DND-41 (cell line): Measurements from ENCODE around the gene CNIH2.
A peak's percentile ranks its signal among the peaks of the same experiment; 100 is the strongest.

ENCODE experiments used
- ATAC-seq: fragments of 200-7000 bp; cut with Tn5 transposase; 3 replicates; pipeline ENCODE4 v1.9.1; 2021; ENCODE audit warnings: low read depth; ENCODE audit not compliant: insufficient read depth
- DNase-seq: peaks from one replicate; pipeline ENCODE4 v3.0.0-alpha.2; 2020
- H2AFZ ChIP-seq: 2 replicates; pipeline ENCODE4 v1.6.0; 2012; ENCODE audit warnings: low read depth, low read length
- H3K27ac ChIP-seq: 2 replicates; pipeline ENCODE4 v1.5.1; 2012; ENCODE audit warnings: low read length, inconsistent platforms
- H3K27me3 ChIP-seq: fragments of 200-600 bp; sonication (generic); 2 replicates; pipeline ENCODE4 v1.6.0; 2012; ENCODE audit warnings: low read length, mild to moderate bottlenecking, inconsistent platforms; ENCODE audit not compliant: insufficient read depth, poor library complexity
- H3K36me3 ChIP-seq: 2 replicates; pipeline ENCODE4 v1.5.1; 2012; ENCODE audit warnings: low read length, inconsistent platforms; ENCODE audit not compliant: insufficient read depth
- H3K4me1 ChIP-seq: 2 replicates; pipeline ENCODE4 v1.5.1; 2012; ENCODE audit warnings: mild to moderate bottlenecking, low read length; ENCODE audit not compliant: insufficient read depth
- H3K4me2 ChIP-seq: 2 replicates; pipeline ENCODE4 v1.6.0; 2012; ENCODE audit warnings: mild to moderate bottlenecking, moderate library complexity, low read length, inconsistent platforms; ENCODE audit not compliant: insufficient read depth
- H3K4me3 ChIP-seq, 2 experiments: fragments of 200-600 bp in 1 of 2; shearing (Covaris generic) in 1 of 2; 2 replicates each; pipeline ENCODE4 v1.5.1; 2012 to 2016; ENCODE audit warnings: inconsistent platforms in 2 of 2, low read length in 2 of 2, mild to moderate bottlenecking in 2 of 2, low read depth in 1 of 2, moderate library complexity in 1 of 2
- H3K79me2 ChIP-seq: 2 replicates; pipeline ENCODE4 v1.6.0; 2012; ENCODE audit warnings: low read length, inconsistent platforms; ENCODE audit not compliant: insufficient read depth
- H3K9ac ChIP-seq: 2 replicates; pipeline ENCODE4 v1.6.0; 2012; ENCODE audit warnings: low read depth, mild to moderate bottlenecking, inconsistent platforms, low read length, moderate library complexity
- H3K9me3 ChIP-seq: 2 replicates; pipeline ENCODE4 v1.5.1; 2012; ENCODE audit warnings: low read length, moderate library complexity, mild to moderate bottlenecking, inconsistent platforms; ENCODE audit not compliant: insufficient read depth, severe bottlenecking
- H4K20me1 ChIP-seq: 2 replicates; pipeline ENCODE4 v1.6.0; 2012; ENCODE audit warnings: low read length; ENCODE audit not compliant: insufficient read depth
- EZH2 ChIP-seq: IDR thresholded peaks from 3 replicates; pipeline ENCODE4 v1.6.1; 2012; ENCODE audit warnings: borderline replicate concordance, low read depth, mild to moderate bottlenecking, moderate library complexity, low read length, inconsistent platforms; ENCODE audit not compliant: severe bottlenecking
- TF ChIP-seq, protein P1 (sequence below): IDR thresholded peaks from 2 replicates; pipeline ENCODE4 v1.5.1; 2012; ENCODE audit warnings: borderline replicate concordance, low read length, moderate library complexity, mild to moderate bottlenecking; ENCODE audit not compliant: poor library complexity, severe bottlenecking; ENCODE audit errors: extremely low read depth

Gene CNIH2

DNA sequence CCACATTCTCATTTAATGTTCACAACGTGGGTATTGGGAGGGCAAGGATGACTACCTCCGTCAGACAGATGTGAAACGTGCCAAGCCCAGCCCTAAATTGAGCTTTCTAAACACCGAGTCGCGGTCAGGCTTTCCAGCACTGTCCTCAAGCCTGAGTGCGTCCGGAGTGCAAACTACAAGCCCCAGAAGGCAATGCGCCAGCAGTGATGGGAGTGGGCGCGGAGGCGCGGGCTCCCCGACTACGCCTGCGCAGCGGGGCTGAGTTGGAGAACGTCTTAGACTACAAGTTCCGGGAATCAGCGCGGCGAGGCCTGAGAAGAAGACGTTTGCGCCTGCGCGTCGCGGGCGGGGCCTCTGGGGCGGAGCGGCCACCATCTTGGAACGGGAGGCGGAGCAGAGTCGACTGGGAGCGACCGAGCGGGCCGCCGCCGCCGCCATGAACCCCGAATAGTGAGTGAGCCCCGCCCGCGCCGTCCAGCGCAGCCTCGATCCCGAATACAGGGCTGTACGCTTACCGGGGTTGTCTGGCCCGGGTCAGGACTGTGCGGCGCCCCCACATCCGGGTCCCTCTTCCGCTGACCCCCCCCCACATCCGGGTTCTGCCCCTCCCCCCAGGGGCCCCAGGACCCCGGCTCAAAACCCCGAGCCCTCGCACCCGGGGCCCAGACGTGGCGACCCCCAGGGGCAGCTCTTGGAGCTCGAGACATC, 9.6 kb upstream of the CNIH2 start, which contains the start of gene RAB1B:
Gene RAB1B (plus strand): TSS at position 396 of the 708 bp plus-strand sequence. CDS start 41 bp downstream, at position 437.
- ATAC-seq = peak; percentile 89
- Histone ChIP-seq H3K36me3 (peaks cover 63% of the 10 kb centered on the region), H3K4me1 (peaks cover 32% of the 10 kb centered on the region), H3K27me3 (no peaks in the 10 kb centered on the region), H3K27ac (peak within 1 kb of the TSS; percentile 96), H3K4me3 (peak within 1 kb of the TSS; percentile 96 to 100), H4K20me1 (peaks cover 45% of the 10 kb centered on the region), H3K9ac (peak within 1 kb of the TSS; percentile 97), H3K79me2 (peaks cover 33% of the 10 kb centered on the region), H2AFZ (peak within 1 kb of the TSS; percentile 85), H3K9me3 (no peaks in the 10 kb centered on the region), H3K4me2 (peak within 1 kb of the TSS; percentile 93)
- TF ChIP-seq EZH2 = no peak
- TF ChIP-seq, protein P1, sequence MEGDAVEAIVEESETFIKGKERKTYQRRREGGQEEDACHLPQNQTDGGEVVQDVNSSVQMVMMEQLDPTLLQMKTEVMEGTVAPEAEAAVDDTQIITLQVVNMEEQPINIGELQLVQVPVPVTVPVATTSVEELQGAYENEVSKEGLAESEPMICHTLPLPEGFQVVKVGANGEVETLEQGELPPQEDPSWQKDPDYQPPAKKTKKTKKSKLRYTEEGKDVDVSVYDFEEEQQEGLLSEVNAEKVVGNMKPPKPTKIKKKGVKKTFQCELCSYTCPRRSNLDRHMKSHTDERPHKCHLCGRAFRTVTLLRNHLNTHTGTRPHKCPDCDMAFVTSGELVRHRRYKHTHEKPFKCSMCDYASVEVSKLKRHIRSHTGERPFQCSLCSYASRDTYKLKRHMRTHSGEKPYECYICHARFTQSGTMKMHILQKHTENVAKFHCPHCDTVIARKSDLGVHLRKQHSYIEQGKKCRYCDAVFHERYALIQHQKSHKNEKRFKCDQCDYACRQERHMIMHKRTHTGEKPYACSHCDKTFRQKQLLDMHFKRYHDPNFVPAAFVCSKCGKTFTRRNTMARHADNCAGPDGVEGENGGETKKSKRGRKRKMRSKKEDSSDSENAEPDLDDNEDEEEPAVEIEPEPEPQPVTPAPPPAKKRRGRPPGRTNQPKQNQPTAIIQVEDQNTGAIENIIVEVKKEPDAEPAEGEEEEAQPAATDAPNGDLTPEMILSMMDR = peak; percentile 5
- peak; percentile 100 for DNase-seq

DNA sequence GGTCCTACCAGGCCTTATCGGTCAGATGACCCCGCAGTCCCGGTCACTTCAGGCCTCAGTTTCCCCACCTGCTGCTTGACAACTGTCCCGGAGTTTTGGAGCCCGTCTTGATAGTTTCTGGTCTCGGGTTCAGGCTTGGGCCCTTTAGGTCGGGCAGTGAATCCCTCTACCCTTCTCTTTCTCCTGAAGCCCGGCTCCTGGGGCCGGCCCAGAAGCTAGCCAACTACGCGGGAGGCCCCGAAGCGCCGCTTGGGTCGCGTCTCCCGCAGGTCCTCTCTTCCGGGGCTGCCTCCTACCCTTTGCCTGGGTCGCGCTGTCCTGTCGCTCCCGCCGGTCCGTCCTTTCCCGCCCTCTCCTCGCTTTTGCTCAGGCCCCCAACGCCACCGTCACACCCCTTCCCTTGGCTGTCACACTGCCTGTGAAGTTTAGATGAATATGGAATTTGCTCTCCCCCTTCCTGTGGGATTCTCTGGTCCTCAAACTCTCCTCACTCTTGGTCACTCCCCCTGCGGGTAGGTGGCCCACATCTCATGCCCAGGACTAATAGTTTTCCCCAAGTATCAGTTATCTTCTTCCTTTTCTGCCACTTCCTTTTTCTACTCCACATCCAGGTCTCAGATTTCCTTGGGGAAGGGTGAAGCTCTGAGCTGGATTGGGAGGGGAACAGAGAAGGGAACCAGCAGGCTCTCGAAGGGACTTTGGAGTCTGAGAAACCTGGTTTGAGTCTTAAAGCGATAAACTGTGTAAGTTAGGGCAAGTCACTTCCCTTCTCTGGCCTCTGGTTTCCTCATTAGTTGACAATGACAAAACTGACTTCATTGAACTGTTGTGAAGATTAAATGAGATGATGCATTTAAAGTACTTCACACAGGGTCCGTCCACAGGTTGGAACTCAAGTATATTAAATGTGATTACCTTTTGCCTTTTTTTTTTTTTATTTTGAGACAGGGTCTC, 8.7 kb upstream of the CNIH2 start:
- no peak for TF ChIP-seq EZH2
- TF ChIP-seq, protein P1 = peak; percentile 13
- Histone ChIP-seq H3K9me3 (no peaks in the 10 kb centered on the region), H3K9ac (peak overlapping the region; percentile 97), H3K36me3 (peaks cover 62% of the 10 kb centered on the region), H3K27me3 (no peaks in the 10 kb centered on the region), H3K4me3 (peak overlapping the region; percentile 96 to 100), H3K4me1 (peaks cover 32% of the 10 kb centered on the region), H4K20me1 (peaks cover 48% of the 10 kb centered on the region), H3K4me2 (peak overlapping the region; percentile 81), H3K27ac (peak overlapping the region; percentile 96), H2AFZ (peak overlapping the region; percentile 76), H3K79me2 (peaks cover 33% of the 10 kb centered on the region)
- no peak for ATAC-seq
- DNase-seq = no peak

- Histone ChIP-seq H3K27ac (no peak overlapping the region), H4K20me1 (peaks cover 64% of the 10 kb centered on the region)
- no peak for ATAC-seq
Observed at GRCh38 chr11:66271816-66272215, 6.2 kb upstream of the CNIH2 start.

More at GRCh38 chr11:66271816-66272215, 6.2 kb upstream of the CNIH2 start:
- no peak overlapping the region for H3K9ac ChIP-seq
- DNase-seq = no peak
- no peak overlapping the region for H2AFZ ChIP-seq
- peaks cover 31% of the 10 kb centered on the region for H3K4me1 ChIP-seq
- H3K4me2 ChIP-seq = no peak overlapping the region
- H3K27me3 ChIP-seq = no peaks in the 10 kb centered on the region
- H3K4me3 ChIP-seq = no peak overlapping the region
- H3K79me2 ChIP-seq = peaks cover 33% of the 10 kb centered on the region
- TF ChIP-seq, protein P1 = no peak
- no peak for TF ChIP-seq EZH2
- no peaks in the 10 kb centered on the region for H3K9me3 ChIP-seq
- H3K36me3 ChIP-seq = peaks cover 61% of the 10 kb centered on the region
